HepG2 (cell line): Measurements from ENCODE around the gene GPR55. TPM values are rescaled to one million over a fixed set of nuclear protein-coding genes. Genes with fewer than 3 reads are reported as not detected.

ENCODE experiments used
- ATAD3A ChIP-seq: sonication (generic); formaldehyde crosslinking; IDR thresholded peaks from 2 replicates; pipeline ENCODE4 v1.4.0; 2020; ENCODE audit warnings: missing genetic modification reagents
- CC2D1A ChIP-seq: sonication (generic); formaldehyde crosslinking; IDR thresholded peaks from 2 replicates; pipeline ENCODE4 v1.8.1; 2023; ENCODE audit warnings: mild to moderate bottlenecking, missing genetic modification reagents
- EP300 ChIP-seq, 3 experiments: sonication (generic) in 1 of 3; formaldehyde crosslinking in 1 of 3; IDR thresholded peaks; 2 replicates each; pipeline versions ENCODE4 v1.5.1 to v1.6.1; 2011 to 2020; ENCODE audit warnings: low read depth in 2 of 3, low read length in 2 of 3, borderline replicate concordance in 1 of 3, improper control_type of control experiment in 1 of 3, mild to moderate bottlenecking in 1 of 3, missing genetic modification reagents in 1 of 3, moderate library complexity in 1 of 3
- ETV5 ChIP-seq: IDR thresholded peaks from 2 replicates; pipeline ENCODE4 v1.6.1; 2018; ENCODE audit warnings: missing biosample characterization, missing genetic modification reagents, inconsistent platforms, borderline replicate concordance
- FOXP1 ChIP-seq, 2 experiments: fragments of 450-650 bp in 1 of 2; IDR thresholded peaks; 2 replicates each; pipeline ENCODE4 v1.6.1; 2017 to 2018; ENCODE audit warnings: antibody characterized with exemption in 1 of 2
- NFE2 ChIP-seq: sonication (generic); formaldehyde crosslinking; IDR thresholded peaks from 2 replicates; pipeline ENCODE4 v1.4.0; 2020; ENCODE audit warnings: missing genetic modification reagents
- SETDB1 ChIP-seq: sonication (generic); formaldehyde crosslinking; IDR thresholded peaks from 2 replicates; pipeline ENCODE4 v1.5.1; 2020; ENCODE audit warnings: missing genetic modification reagents, mild to moderate bottlenecking, borderline replicate concordance
- XRCC5 ChIP-seq: fragments of 200-400 bp; formaldehyde crosslinking; optimal IDR thresholded peaks from 2 replicates; pipeline ENCODE3; 2017; ENCODE audit warnings: mild to moderate bottlenecking, low read length
- ZNF460 ChIP-seq: sonication (generic); formaldehyde crosslinking; IDR thresholded peaks from 2 replicates; pipeline ENCODE4 v1.5.1; 2020; ENCODE audit warnings: missing genetic modification reagents, mild to moderate bottlenecking, borderline replicate concordance
- ZSCAN20 ChIP-seq: sonication (generic); formaldehyde crosslinking; IDR thresholded peaks from 2 replicates; pipeline ENCODE4 v1.4.0; 2020; ENCODE audit warnings: missing genetic modification reagents, mild to moderate bottlenecking, borderline replicate concordance
- polyA plus RNA-seq, 8 experiments: library from polyadenylated mRNA; depleted of rRNA in 3 of 8; stranded (reverse) in 7 of 8; unstranded in 1 of 8; fragments of >200 nt; fragmentation: Illumina TruSeq in 4 of 8; extraction: Trizol in 4 of 8; gene quantifications; 2 replicates each; pipeline versions ENCODE4 v1.2.1 to v1.2.3, GENCODE V29; 2011 to 2016; ENCODE audit warnings: low read depth in 4 of 8, missing spikeins in 1 of 8, mixed read lengths in 1 of 8; ENCODE audit not compliant: insufficient read depth in 1 of 8
- total RNA-seq, 5 experiments: library from RNA; depleted of rRNA; stranded (reverse); fragments of >200 nt; fragmentation: Illumina TruSeq; extraction: Trizol; gene quantifications; 2 replicates each; pipeline ENCODE4 v1.2.3, GENCODE V29; 2016; ENCODE audit warnings: low read depth in 1 of 5
- TF ChIP-seq, protein P1 (sequence below): sonication (generic); formaldehyde crosslinking; IDR thresholded peaks from 2 replicates; pipeline ENCODE4 v1.4.0; 2020; ENCODE audit warnings: missing genetic modification reagents

The GPR55 gene
- total and polyA plus RNA-seq, 2 of the 13 experiments (the other 11 are each of a cell fraction or from before 2014, with no cell fraction given), result not detected

DNA sequence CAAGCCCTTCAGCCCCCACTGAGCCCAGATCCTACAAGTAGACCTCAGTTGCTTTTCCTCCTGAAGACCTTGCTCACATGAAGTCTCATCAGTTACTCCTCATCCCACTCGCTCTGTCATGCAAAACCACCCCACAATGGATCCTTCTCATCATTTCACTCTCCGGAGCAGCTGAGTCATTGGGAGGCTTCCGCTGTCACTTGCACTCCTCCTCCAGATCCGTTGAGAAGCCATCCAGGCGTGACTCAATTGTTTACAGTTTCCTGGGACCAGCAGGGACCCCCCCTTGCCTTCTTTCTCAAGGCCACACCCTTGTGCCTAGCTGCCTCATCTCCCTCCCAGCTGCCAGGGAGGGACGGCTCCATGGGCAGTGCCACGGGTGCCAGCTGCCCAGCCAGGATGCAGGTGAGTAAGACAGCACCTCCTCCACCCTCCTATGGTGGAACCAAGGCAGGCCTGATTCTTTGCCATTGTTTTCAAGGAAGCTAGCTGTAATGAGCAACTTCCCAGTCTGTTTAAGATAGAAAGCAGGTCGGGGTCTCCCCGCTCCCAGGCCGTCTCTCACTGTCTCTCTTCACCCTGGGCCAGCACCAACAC, 16.3 kb downstream of the GPR55 start (continued):
- TF ChIP-seq, protein P1, sequence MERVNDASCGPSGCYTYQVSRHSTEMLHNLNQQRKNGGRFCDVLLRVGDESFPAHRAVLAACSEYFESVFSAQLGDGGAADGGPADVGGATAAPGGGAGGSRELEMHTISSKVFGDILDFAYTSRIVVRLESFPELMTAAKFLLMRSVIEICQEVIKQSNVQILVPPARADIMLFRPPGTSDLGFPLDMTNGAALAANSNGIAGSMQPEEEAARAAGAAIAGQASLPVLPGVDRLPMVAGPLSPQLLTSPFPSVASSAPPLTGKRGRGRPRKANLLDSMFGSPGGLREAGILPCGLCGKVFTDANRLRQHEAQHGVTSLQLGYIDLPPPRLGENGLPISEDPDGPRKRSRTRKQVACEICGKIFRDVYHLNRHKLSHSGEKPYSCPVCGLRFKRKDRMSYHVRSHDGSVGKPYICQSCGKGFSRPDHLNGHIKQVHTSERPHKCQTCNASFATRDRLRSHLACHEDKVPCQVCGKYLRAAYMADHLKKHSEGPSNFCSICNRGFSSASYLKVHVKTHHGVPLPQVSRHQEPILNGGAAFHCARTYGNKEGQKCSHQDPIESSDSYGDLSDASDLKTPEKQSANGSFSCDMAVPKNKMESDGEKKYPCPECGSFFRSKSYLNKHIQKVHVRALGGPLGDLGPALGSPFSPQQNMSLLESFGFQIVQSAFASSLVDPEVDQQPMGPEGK (CRISPR knock-in tag), result peak; percentile 64; the same call in 1 of the 2 replicates
- TF ChIP-seq ZNF460 (CRISPR knock-in tag) (no peak), FOXP1 (IDR thresholded peaks at IDR 0.05) (no peak), FOXP1 (CRISPR knock-in tag; IDR thresholded peaks at IDR 0.05) (0 out of 2 replicates have a peak, but pooled peaks have one; percentile 10), ETV5 (CRISPR knock-in tag) (peak; percentile 15; the same call in 1 of the 2 replicates), XRCC5 (peak; percentile 21), CC2D1A (CRISPR knock-in tag) (no peak), ATAD3A (no peak), NFE2 (CRISPR knock-in tag) (peak; percentile 53; the same call in 1 of the 2 replicates), EP300 (IDR thresholded peaks at IDR 0.05; ENCODE audit: low read depth in 2 of 2, low read length in 2 of 2) (peak in 1 of 2 experiments; percentile 20; a peak in 1 of 4 replicates), EP300 (CRISPR knock-in tag; IDR thresholded peaks at IDR 0.05; ENCODE audit: borderline replicate concordance) (no peak), ZSCAN20 (CRISPR knock-in tag) (no peak), SETDB1 (no peak)
